Measurements from ENCODE around the gene ARMC12. TPM values are rescaled to one million over a fixed set of nuclear protein-coding genes. Genes with fewer than 3 reads are reported as not detected.

ARMC12 gene
- total and polyA plus RNA-seq, 2 donors (not counting 3 experiments of a cell fraction or from before 2014, with no cell fraction given): 0.91 to 1.9 TPM

DNA sequence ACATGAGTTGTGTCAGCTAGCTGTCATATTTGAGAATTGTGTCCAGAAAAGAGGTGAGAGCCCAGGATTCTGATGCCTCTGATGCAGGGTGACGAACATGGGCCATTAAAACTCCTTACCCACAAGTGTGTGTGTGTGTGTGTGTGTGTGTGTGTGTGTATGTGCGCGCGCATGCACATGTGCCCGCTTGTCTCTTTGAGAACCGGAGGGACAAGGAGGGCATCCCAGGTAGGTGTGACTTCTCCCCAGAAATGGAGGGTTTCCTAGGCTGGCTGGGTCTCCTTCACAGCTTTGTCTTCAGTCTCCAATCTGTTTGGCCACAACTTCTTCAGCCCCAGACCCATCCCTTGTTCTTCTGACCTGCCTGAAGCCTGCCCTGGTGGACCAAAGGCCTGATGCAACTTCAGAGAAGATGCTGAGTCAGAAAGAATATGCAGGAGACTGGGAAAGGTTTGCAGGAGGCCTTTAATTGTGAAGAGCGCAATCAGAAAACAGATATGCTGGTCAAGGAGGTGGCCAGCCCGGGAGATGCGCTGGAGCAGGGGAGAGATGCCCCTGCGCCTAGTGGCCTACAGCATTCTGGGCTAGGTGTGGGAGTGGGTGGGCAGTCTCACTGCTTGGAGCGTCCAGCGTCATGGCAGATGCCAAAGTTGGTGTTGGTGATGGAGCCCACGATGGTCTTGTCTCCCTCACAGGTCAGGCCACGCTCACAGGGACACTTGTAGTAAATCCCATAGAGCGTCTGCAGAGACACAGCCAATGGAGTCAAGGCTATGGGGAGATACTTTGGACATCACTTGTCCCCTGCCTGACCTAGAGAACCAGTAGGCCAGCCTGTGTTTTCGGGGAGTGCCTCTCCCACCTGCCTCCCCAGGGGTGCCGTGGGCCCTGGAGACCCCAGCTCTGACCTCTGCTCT lies 58.0 kb downstream of the ARMC12 start:
- intact Hi-C loops (cut with micrococcal nuclease): no loop called here
- CTCF ChIA-PET: interaction anchor here (1.2 kb wide), 1 partner anchor 9 kb away, joined by 3 read pairs; no protein-coding TSS in a partner anchor
- H3K27me3 ChIP-seq (ENCODE audit: control insufficient read depth in 2 of 2, insufficient read depth in 2 of 2, low read length in 2 of 2): peaks cover 0 to 1% of the 10 kb centered on the region in 2 experiments

More for the DNA sequence above, 58.0 kb downstream of the ARMC12 start:
- Histone ChIP-seq H3K9me1 (replicated peaks; ENCODE audit: control insufficient read depth, extremely low read depth, insufficient read depth, low read length) (no peaks in the 10 kb centered on the region), H3K79me2 (ENCODE audit: control insufficient read depth, insufficient read depth, low read length) (no peaks in the 10 kb centered on the region), H3K4me3 (replicated peaks in 1 of 3; ENCODE audit: insufficient read depth in 1 of 3, low read depth in 1 of 3, low read length in 3 of 3) (no peak overlapping the region), H2AFZ (ENCODE audit: low read depth, low read length) (no peak overlapping the region), H3K4me1 (ENCODE audit: control insufficient read depth, extremely low read depth, insufficient read depth, low read length) (no peaks in the 10 kb centered on the region), H3K4me2 (ENCODE audit: insufficient read depth, low read length) (no peak overlapping the region), H3K9me3 (replicated peaks; ENCODE audit: control insufficient read depth, insufficient read depth, low read length) (no peaks in the 10 kb centered on the region), H4K20me1 (replicated peaks; ENCODE audit: control insufficient read depth, extremely low read depth, insufficient read depth, low read length) (no peaks in the 10 kb centered on the region), H3K36me3 (ENCODE audit: control insufficient read depth in 2 of 2, extremely low read depth in 1 of 2, insufficient read depth in 2 of 2, low read length in 2 of 2) (no peaks in the 10 kb centered on the region), H3K9ac (replicated peaks; ENCODE audit: extremely low read depth, insufficient read depth, low read length) (no peak overlapping the region), H3K27ac (ENCODE audit: insufficient read depth, low read depth, low read length) (no peak overlapping the region)
- no peak for FAIRE-seq
- BruUV-seq (replicated peaks): no TSS peak
- POLR2A ChIA-PET: no interaction called here
- DNase-seq (ENCODE audit: low read depth, low spot score): no peak
- dilution Hi-C loops (cut with MboI; ENCODE audit: extremely low pct_ligation_motif_present, low sequenced_read_pairs): no loop called here
- TF ChIP-seq, protein P1, sequence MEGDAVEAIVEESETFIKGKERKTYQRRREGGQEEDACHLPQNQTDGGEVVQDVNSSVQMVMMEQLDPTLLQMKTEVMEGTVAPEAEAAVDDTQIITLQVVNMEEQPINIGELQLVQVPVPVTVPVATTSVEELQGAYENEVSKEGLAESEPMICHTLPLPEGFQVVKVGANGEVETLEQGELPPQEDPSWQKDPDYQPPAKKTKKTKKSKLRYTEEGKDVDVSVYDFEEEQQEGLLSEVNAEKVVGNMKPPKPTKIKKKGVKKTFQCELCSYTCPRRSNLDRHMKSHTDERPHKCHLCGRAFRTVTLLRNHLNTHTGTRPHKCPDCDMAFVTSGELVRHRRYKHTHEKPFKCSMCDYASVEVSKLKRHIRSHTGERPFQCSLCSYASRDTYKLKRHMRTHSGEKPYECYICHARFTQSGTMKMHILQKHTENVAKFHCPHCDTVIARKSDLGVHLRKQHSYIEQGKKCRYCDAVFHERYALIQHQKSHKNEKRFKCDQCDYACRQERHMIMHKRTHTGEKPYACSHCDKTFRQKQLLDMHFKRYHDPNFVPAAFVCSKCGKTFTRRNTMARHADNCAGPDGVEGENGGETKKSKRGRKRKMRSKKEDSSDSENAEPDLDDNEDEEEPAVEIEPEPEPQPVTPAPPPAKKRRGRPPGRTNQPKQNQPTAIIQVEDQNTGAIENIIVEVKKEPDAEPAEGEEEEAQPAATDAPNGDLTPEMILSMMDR (IDR thresholded peaks at IDR 0.05; ENCODE audit: extremely low read depth in 1 of 2, insufficient read depth in 1 of 2, low read depth in 1 of 2, low read length in 2 of 2): no peak
- TF ChIP-seq MYC (IDR thresholded peaks at IDR 0.05; ENCODE audit: low read depth, low read length) (no peak), POLR2A (IDR thresholded peaks at IDR 0.05; ENCODE audit: low read depth, low read length) (no peak), POLR2AphosphoS5 (IDR thresholded peaks at IDR 0.05; ENCODE audit: insufficient read depth, low read depth, low read length) (no peak), FOS (IDR thresholded peaks at IDR 0.05; ENCODE audit: borderline replicate concordance, insufficient read depth, low read length) (no peak), GATA2 (IDR thresholded peaks at IDR 0.05; ENCODE audit: insufficient read depth, insufficient read length, low read depth, low read length) (no peak), JUN (IDR thresholded peaks at IDR 0.05; ENCODE audit: borderline replicate concordance, insufficient read depth, insufficient read length, low read depth) (no peak), EZH2 (IDR thresholded peaks at IDR 0.05; ENCODE audit: borderline replicate concordance, low read depth, low read length, severe bottlenecking) (no peak)
- TF ChIP-seq, protein P2, sequence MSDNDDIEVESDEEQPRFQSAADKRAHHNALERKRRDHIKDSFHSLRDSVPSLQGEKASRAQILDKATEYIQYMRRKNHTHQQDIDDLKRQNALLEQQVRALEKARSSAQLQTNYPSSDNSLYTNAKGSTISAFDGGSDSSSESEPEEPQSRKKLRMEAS (IDR thresholded peaks at IDR 0.05; ENCODE audit: insufficient read depth, insufficient read length): no peak

Measured in endothelial cell of umbilical vein (primary cell).